ENCODE results near the gene CCDC6.

- no peak for TF ChIP-seq POLR2AphosphoS5 (IDR thresholded peaks at IDR 0.05)
- TF ChIP-seq, protein P1, sequence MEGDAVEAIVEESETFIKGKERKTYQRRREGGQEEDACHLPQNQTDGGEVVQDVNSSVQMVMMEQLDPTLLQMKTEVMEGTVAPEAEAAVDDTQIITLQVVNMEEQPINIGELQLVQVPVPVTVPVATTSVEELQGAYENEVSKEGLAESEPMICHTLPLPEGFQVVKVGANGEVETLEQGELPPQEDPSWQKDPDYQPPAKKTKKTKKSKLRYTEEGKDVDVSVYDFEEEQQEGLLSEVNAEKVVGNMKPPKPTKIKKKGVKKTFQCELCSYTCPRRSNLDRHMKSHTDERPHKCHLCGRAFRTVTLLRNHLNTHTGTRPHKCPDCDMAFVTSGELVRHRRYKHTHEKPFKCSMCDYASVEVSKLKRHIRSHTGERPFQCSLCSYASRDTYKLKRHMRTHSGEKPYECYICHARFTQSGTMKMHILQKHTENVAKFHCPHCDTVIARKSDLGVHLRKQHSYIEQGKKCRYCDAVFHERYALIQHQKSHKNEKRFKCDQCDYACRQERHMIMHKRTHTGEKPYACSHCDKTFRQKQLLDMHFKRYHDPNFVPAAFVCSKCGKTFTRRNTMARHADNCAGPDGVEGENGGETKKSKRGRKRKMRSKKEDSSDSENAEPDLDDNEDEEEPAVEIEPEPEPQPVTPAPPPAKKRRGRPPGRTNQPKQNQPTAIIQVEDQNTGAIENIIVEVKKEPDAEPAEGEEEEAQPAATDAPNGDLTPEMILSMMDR (IDR thresholded peaks at IDR 0.05), result no peak
Observed at GRCh38 chr10:59843748-59844147, 62.6 kb downstream of the CCDC6 start.

All from prostate gland (tissue), 2 donors.